TTC549 (cell line): ENCODE measurements around the gene CAV1.
"Not testable (repeated sequence)": the region's sequence is repeated elsewhere in the genome, so short reads cannot be mapped to it uniquely, and the experiment has no call there.

ENCODE experiments used
- FAIRE-seq: peaks from 2 replicates; lab custom pipeline; 2012; peaks lifted over from hg19 to GRCh38; lab: Jason Lieb, UNC

The CAV1 gene

GRCh38 chr7:116583653-116584052 lies 58.8 kb downstream of the CAV1 start:
- FAIRE-seq: no peak

- FAIRE-seq: no peak
These were observed 59.9 kb downstream of the CAV1 start for GRCh38 chr7:116584721-116585120.

- no peak for FAIRE-seq
These were observed 60.6 kb downstream of the CAV1 start for GRCh38 chr7:116585392-116585791.

GRCh38 chr7:116585967-116586366 lies 61.1 kb downstream of the CAV1 start:
- FAIRE-seq: no peak

GRCh38 chr7:116587200-116587599 lies 62.4 kb downstream of the CAV1 start:
- not testable (repeated sequence) for FAIRE-seq

GRCh38 chr7:116588225-116588624 lies 63.4 kb downstream of the CAV1 start:
- FAIRE-seq: no peak

GRCh38 chr7:116588641-116589594 lies 64.1 kb downstream of the CAV1 start:
- peak; percentile 87 for FAIRE-seq

GRCh38 chr7:116591202-116592040 lies 66.6 kb downstream of the CAV1 start:
- peak; percentile 59 for FAIRE-seq

GRCh38 chr7:116592041-116592355 lies 67.2 kb downstream of the CAV1 start:
- FAIRE-seq: no peak

GRCh38 chr7:116592445-116592844 lies 67.6 kb downstream of the CAV1 start:
- FAIRE-seq: no peak

GRCh38 chr7:116593359-116594075 lies 68.7 kb downstream of the CAV1 start:
- FAIRE-seq: no peak

GRCh38 chr7:116595063-116595462 lies 70.2 kb downstream of the CAV1 start:
- FAIRE-seq: no peak

GRCh38 chr7:116597384-116597783 lies 72.5 kb downstream of the CAV1 start:
- no peak for FAIRE-seq

GRCh38 chr7:116598278-116598677 lies 73.4 kb downstream of the CAV1 start:
- FAIRE-seq: peak; percentile 51

- FAIRE-seq: no peak
These were observed 74.0 kb downstream of the CAV1 start for GRCh38 chr7:116598861-116599260.

GRCh38 chr7:116601426-116601825 lies 76.6 kb downstream of the CAV1 start:
- FAIRE-seq: no peak

- FAIRE-seq: no peak
These were observed 82.5 kb downstream of the CAV1 start for GRCh38 chr7:116607299-116607698.

- FAIRE-seq: no peak
These were observed 85.4 kb downstream of the CAV1 start for GRCh38 chr7:116610210-116610609.

- no peak for FAIRE-seq
These were observed 85.9 kb downstream of the CAV1 start for GRCh38 chr7:116610721-116611120.
